SH-SY5Y (cell line): ENCODE results near the gene MMP24.

Experiments used
- GATA2 ChIP-seq: IDR thresholded peaks from 2 replicates; pipeline ENCODE4 v1.6.1; 2011; ENCODE audit warnings: mild to moderate bottlenecking, low read depth, low read length
- GATA3 ChIP-seq: IDR thresholded peaks from 2 replicates; pipeline ENCODE4 v1.6.1; 2011; ENCODE audit warnings: low read depth, mild to moderate bottlenecking, low read length, moderate library complexity

DNA sequence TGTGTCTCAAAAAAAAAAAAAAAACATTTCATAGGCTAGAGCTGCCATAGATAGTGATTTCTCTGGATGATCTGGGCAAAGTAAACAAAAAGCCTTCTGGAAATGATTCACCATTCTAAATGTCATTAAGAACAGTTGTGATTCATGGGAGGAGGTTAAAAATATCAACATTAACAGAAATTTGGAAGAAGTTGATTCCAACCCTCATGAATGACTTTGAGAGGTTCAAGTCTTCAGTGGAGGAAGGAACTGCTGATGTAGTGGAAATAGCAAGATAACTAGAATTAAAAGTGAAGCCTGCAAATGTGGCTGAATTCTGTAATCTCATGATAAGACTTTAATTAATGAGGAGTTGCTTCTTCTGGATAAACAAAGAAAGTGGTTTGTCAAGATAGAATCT is 26.8 kb upstream of the MMP24 start:
- TF ChIP-seq GATA3 (no peak), GATA2 (no peak)
